Vein endothelial cell (primary cell): ENCODE results near the gene P2RY1. TPM values are rescaled to one million over a fixed set of nuclear protein-coding genes. Genes with fewer than 3 reads are reported as not detected.

Experiments used
- small RNA-seq: library from RNA; depleted of rRNA; stranded (forward); fragments of <200 nt; gene quantifications from one replicate; pipeline ENCODE3, GENCODE V24; 2012
- total RNA-seq: library from RNA; depleted of rRNA; stranded (reverse); fragments of >200 nt; gene quantifications from 2 replicates; pipeline ENCODE4 v1.2.3, GENCODE V29; 2012

P2RY1 gene
- 0.98 and 2.7 TPM in 2 replicates for total RNA-seq

GRCh38 chr3:152834776-152835600 is at the start of gene P2RY1:
Gene P2RY1 (plus strand): TSS chr3:152835131. CDS start chr3:152835783, 652 bp downstream.

Small RNA genes within 50 kb of the gene (small RNA-seq; reads per million reads assigned to genes)
- not detected for gene ATP5MGP5
